A673 (cell line): Measurements from ENCODE around the gene FOXF1. TPM values are rescaled to one million over a fixed set of nuclear protein-coding genes. Genes with fewer than 3 reads are reported as not detected.

ENCODE experiments used
- BruUV-seq: library from RNA; stranded (reverse); fragments of 400-500 nt; replicated peaks from 2 replicates; lab custom pipeline; 2021; lab: Mats Ljungman, UMichigan
- CTCF ChIA-PET: fragments of 300-600 bp; sonication (Branson Sonifier 250); formaldehyde crosslinking; loops from one replicate; lab custom pipeline; 2022; ENCODE audit warnings: antibody characterized with exemption; lab: Charles Lee
- POLR2A ChIA-PET: fragments of 300-600 bp; sonication (Branson Sonifier 250); formaldehyde crosslinking; loops from one replicate; lab custom pipeline; 2022; ENCODE audit warnings: antibody characterized with exemption; ENCODE audit not compliant: low non-redundant PET; lab: Charles Lee
- DNase-seq: peaks from one replicate; pipeline ENCODE4 v3.0.0-alpha.2; 2015; ENCODE audit warnings: low spot score
- H3K27ac ChIP-seq: fragments of 200-600 bp; sonication (generic); 2 replicates; pipeline ENCODE4 v1.5.1; 2016; ENCODE audit warnings: mixed run types, low read depth, mild to moderate bottlenecking, mixed read lengths, antibody characterized with exemption, low read length; ENCODE audit not compliant: poor library complexity, severe bottlenecking
- H3K27me3 ChIP-seq: fragments of 200-600 bp; sonication (generic); replicated peaks from 2 replicates; pipeline ENCODE4 v1.6.1; 2017; ENCODE audit warnings: mixed run types, low read depth, mild to moderate bottlenecking, mixed read lengths, antibody characterized with exemption, low read length; ENCODE audit not compliant: insufficient read depth, poor library complexity
- H3K36me3 ChIP-seq: fragments of 200-600 bp; sonication (generic); 2 replicates; pipeline ENCODE4 v1.6.1; 2016; ENCODE audit warnings: mixed run types, mild to moderate bottlenecking, mixed read lengths, antibody characterized with exemption, low read length; ENCODE audit not compliant: insufficient read depth, poor library complexity, severe bottlenecking
- H3K4me1 ChIP-seq: fragments of 200-600 bp; sonication (generic); 2 replicates; pipeline ENCODE4 v1.6.1; 2017; ENCODE audit warnings: mixed run types, mild to moderate bottlenecking, mixed read lengths, antibody characterized with exemption, low read length; ENCODE audit not compliant: insufficient read depth, poor library complexity, severe bottlenecking
- H3K4me3 ChIP-seq: fragments of 200-600 bp; sonication (generic); 2 replicates; pipeline ENCODE4 v1.5.1; 2016; ENCODE audit warnings: low read depth, mixed run types, mild to moderate bottlenecking, mixed read lengths, low read length; ENCODE audit not compliant: poor library complexity, severe bottlenecking
- H3K9me3 ChIP-seq: fragments of 200-600 bp; sonication (generic); 2 replicates; pipeline ENCODE4 v1.6.1; 2016; ENCODE audit warnings: mixed run types, low read depth, mild to moderate bottlenecking, mixed read lengths, antibody characterized with exemption, low read length; ENCODE audit not compliant: poor library complexity, severe bottlenecking
- CTCF ChIP-seq: fragments of 300-800, 200-600 bp; sonication (generic); conservative IDR thresholded peaks from 2 replicates; pipeline ENCODE4 v1.5.1; 2017; ENCODE audit warnings: low read depth, mild to moderate bottlenecking, antibody characterized with exemption, low read length, moderate library complexity, mixed read lengths
- EZH2 ChIP-seq: fragments of 200-600 bp; sonication (generic); IDR thresholded peaks from 2 replicates; pipeline ENCODE4 v1.6.1; 2017; ENCODE audit warnings: borderline replicate concordance, low read depth, mild to moderate bottlenecking, mixed read lengths, antibody characterized with exemption, low read length; ENCODE audit not compliant: poor library complexity, severe bottlenecking
- intact Hi-C: fragments of 100-400 bp; cut with micrococcal nuclease; formaldehyde crosslinking; loops from one replicate; pipeline ENCODE4 v1.10.0; 2022; ENCODE audit not compliant: unreplicated experiment
- total RNA-seq: library from RNA; stranded (reverse); gene quantifications from 2 replicates; pipeline ENCODE4 v1.2.3, GENCODE V29; 2021

FOXF1 gene
- total RNA-seq, 1 experiment from 2014 or later: not detected

GRCh38 chr16:86519649-86520316 lies 9.5 kb downstream of the FOXF1 start:
- H3K4me1 ChIP-seq: no peaks in the 10 kb centered on the region
- no TSS peak for BruUV-seq
- no peak overlapping the region for H3K27ac ChIP-seq
- H3K27me3 ChIP-seq: peaks cover 97% of the 10 kb centered on the region
- intact Hi-C loops: loop anchor here (5.0 kb wide), 1 partner anchor 702 kb away; no protein-coding TSS in a partner anchor
- POLR2A ChIA-PET: no interaction called here
- TF ChIP-seq EZH2 (no peak), CTCF (peak; percentile 89)
- H3K9me3 ChIP-seq: no peaks in the 10 kb centered on the region
- peak; percentile 60 for DNase-seq
- CTCF ChIA-PET: no interaction called here
- H3K36me3 ChIP-seq: no peaks in the 10 kb centered on the region
- no peak overlapping the region for H3K4me3 ChIP-seq

- Histone ChIP-seq H3K4me1 (no peaks in the 10 kb centered on the region), H3K27ac (no peak overlapping the region), H3K9me3 (no peaks in the 10 kb centered on the region), H3K27me3 (peaks cover 97% of the 10 kb centered on the region), H3K4me3 (no peak overlapping the region), H3K36me3 (no peaks in the 10 kb centered on the region)
- intact Hi-C loops: no loop called here
- no TSS peak for BruUV-seq
- ChIA-PET POLR2A (no interaction called here), CTCF (no interaction called here)
- DNase-seq: no peak
- TF ChIP-seq EZH2 (no peak), CTCF (peak; percentile 14; the same call in 1 of the 2 replicates)
Observed at GRCh38 chr16:86520317-86521210, 10.2 kb downstream of the FOXF1 start.

GRCh38 chr16:86521236-86522197 lies 11.2 kb downstream of the FOXF1 start:
- Histone ChIP-seq H3K4me1 (no peaks in the 10 kb centered on the region), H3K27me3 (peaks cover 97% of the 10 kb centered on the region), H3K27ac (no peak overlapping the region), H3K36me3 (no peaks in the 10 kb centered on the region), H3K9me3 (no peaks in the 10 kb centered on the region), H3K4me3 (no peak overlapping the region)
- CTCF ChIA-PET: no interaction called here
- DNase-seq: no peak
- POLR2A ChIA-PET: no interaction called here
- no peak for TF ChIP-seq EZH2
- intact Hi-C loops: no loop called here
- no TSS peak for BruUV-seq
